HG02759 (cell line): ENCODE data around the gene RIT1.
A peak's percentile ranks its signal among the peaks of the same experiment; 100 is the strongest.

ENCODE experiments used
- ATAC-seq: cut with Tn5 transposase; IDR thresholded peaks from one replicate; pipeline ENCODE4 v1.9.1; 2021; ENCODE audit warnings: mild to moderate bottlenecking, moderate library complexity; ENCODE audit not compliant: unreplicated experiment

Gene RIT1, protein sequence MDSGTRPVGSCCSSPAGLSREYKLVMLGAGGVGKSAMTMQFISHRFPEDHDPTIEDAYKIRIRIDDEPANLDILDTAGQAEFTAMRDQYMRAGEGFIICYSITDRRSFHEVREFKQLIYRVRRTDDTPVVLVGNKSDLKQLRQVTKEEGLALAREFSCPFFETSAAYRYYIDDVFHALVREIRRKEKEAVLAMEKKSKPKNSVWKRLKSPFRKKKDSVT

DNA sequence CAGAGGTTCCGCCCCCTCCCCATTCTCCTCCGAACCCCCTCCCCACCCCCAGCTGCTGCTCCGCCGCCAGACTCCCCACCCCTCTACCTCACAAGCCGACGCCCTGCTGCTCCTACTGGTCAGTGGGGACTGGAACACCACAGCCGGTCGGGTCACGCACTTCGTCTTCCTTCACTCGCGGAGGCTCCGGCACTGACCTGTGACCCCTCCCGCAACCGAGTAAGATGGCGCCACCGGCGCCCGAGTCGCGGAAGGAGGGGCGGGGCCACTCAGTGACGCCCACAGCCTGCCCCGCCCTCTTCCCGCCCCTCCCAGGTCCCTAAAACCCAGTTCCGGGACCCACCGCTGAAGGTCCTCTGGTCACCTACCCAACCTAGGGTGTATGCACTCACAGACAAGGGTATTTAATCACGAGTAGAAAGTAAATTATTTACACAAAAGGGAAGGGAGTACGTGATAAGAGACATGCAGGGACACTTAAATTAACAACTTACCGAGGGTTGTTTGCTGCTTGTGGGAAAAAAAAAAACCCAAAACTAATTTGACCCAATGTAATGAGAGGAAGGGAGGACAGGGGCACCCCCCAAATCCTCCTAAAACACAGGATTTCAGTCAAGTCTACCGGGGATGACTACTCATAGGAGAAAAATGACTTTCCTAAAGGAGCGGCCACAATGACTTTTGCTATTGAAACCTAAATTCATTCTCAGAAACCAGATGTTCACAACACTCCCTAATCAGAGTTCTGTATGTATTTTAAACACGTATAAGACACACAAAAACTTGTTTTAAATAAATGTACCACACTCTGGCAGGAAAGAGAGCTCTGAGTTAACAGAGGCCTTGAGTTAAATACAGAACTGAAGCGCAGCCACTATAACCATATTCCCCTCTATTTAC is at the start of gene RIT1:
RIT1 (minus strand) TSS at position 194 of the 900 bp plus-strand sequence. CDS start 588 bp downstream, outside the sequence.
- ATAC-seq = peak; percentile 88

DNA sequence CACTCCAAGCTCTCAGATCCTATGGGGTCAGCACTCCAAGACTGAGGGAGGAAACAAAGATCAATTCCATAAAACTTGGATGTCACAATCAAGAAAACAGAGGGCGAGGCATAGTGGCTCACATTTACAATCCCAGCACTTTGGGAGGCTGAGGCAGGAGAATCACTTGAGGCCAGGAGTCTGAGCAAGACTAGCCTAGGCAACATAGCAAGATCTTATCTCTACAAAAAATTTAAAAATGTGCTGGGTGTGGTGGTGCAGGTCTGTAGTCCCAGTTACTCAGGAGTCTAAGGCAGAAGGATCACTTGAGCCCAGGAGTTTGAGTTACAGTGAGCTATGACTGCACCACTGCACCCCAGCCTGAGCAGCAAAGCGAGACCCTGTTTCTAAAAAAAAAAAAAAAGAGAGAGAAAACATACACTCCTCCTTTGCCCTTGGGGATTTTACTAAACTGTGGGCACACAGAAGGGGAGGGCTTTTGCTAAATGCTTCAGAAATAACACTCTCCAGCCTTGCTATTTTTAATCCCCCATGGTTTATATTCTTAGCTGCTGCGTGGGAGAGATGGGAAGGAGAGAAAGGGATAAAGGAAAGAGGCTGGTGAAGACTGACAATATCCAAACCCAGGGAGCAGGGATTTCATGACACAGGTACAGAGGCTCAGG is 49.1 kb upstream of the RIT1 start:
- no peak for ATAC-seq

DNA sequence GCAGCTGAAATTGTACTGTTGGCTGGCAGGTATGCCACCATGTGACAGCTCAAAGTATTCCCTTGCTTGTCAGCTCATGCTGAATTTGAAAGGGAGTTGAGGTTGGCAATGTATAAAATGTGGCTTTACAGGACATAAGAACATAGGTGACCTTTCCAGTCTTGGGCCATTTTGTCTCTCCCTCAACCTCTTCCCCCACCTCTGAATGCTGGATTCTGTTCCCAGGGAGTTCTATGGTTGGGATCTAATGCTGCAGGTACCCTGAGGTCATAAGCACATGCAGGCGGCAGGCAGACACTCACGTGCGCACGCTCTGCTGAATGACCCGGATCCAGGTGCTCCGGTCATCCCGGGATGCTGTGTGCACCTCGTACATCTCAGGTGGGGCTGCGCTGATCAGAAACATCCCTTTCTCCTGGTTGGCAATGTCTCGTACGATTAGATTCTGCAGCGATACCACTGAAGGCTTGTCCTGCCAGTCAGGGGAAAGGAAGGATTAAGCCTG is 46.3 kb upstream of the RIT1 start:
- no peak for ATAC-seq

DNA sequence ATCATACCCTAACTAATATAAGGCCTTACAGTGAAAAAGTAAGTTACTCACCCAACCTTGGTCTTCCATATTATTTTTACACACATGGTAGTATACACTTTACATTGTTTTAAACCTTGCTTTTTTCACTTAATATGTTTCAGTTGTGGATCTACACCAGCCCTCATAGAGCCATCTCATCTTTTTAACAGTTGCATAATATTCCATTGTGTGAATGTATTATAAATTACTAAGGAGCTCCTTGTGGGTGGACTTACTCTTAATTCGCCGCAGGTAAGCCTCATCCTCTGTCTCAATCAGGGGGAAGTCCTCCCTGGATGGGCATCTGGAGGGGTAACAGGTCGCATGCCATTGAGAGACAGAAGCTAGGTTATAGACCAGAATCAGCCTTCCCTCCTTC is 43.5 kb upstream of the RIT1 start:
- no peak for ATAC-seq

DNA sequence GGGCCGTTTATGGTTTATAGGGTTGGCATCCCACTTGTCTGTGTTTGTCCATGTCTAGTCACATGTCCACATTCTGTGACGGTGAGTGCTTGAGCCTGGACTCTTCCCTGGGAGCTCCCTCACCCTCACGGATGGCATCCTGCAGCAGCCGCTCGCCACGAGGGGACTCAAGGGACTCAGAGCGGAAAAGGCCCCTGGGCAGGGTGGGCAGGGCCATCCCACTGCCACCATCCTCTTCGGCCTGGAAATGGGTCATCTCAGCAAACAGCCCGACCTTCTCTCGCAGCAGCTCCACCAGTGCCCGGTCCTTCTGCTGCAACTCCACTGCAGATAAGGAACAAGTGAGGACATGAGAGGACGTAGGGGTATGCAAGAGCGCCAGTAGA is 41.3 kb upstream of the RIT1 start:
- no peak for ATAC-seq

DNA sequence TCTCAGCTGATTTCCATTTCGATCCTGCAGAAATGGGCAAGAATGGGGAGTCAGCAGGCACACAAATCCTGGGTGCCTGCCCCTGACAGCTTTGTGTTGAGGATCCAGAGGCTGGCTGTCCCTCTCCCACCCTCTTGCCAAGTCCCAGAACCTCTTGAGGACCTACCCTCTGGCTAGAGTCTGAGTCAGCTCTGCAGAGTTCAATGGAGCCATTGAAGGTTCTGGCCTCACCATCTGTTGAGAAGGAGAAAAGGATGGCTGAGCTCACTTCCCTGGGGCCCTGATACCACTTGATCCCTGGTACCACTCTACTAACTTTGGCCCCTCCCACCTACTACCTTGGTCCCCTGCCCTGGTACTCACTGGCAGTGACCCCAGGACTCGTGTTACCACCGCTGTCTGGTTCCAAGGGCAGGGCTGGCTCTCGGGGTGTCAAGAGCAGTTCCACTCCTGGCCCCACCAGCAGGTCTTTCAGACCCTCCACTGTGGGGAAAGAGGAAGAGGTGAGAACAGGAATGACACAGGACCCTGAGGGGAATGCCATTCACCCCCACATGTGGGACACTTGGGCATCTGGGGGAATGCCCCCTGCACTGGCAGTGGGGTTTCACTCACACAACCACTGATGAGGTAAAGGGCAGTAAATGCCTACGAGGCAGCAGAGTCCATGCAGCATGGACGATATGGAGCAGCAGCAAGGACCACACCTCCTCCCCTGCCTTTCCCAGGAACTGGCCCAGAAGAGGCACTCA is 40.8 kb upstream of the RIT1 start:
- ATAC-seq = no peak

DNA sequence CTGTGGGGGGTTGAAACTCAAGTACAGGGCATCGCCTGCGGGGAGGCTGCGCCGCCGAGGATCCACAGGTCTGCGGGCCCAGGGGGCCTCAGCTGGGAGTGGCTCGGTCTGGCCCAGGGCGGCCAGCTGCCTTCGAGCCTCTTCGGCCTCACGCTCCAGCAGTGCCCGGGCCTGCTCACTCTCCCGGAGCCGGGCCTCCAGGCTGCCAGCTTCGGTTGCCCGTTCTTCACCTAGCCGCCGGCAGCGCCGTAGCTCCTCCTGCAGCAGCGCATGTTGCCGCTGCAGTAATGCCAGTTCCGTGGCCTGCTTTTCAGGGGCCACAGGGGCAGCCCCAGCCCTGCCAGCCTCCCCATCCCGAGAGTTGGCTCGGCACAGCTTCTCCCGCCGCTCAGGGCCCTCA is 39.7 kb upstream of the RIT1 start:
- no peak for ATAC-seq

DNA sequence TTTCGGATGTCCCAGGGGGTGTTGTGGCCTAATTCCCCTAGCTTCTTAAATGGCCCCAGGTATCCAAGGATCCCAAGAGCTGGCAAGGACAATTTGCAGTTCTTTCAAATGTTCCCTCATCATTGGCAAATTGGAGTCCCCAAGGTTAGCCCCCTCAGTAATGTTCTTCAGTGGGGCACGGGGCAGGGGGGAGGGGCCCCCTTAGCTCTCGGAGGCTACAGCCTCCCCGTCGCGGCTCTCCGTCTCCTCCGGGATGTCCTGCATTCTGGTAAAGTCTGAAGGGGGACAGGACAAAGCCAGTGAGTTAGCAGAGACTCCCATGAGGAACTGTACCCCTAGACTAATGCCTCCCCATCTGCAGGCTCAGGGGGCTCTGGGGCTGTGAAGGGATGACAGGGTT is 36.6 kb upstream of the RIT1 start:
- no peak for ATAC-seq

DNA sequence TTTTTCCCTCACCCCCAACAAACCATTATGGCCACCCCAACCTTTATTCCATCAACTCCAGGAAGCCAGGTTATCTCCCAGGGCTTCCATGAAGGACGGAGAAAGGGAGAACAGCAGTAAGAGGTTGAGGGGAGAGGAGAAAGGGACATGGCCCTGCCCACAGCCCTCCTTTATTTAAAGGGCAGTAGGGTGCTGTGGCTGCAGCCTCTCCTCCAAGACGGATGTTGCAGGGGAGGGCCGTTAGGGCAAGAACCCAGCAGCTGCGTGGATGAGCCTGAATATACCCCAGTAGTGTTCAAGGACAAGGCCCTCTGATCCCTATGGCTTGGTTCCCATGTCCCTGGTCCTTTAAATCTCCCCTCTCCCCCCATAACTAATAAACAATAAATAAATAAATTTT is 36.1 kb upstream of the RIT1 start:
- ATAC-seq = no peak

DNA sequence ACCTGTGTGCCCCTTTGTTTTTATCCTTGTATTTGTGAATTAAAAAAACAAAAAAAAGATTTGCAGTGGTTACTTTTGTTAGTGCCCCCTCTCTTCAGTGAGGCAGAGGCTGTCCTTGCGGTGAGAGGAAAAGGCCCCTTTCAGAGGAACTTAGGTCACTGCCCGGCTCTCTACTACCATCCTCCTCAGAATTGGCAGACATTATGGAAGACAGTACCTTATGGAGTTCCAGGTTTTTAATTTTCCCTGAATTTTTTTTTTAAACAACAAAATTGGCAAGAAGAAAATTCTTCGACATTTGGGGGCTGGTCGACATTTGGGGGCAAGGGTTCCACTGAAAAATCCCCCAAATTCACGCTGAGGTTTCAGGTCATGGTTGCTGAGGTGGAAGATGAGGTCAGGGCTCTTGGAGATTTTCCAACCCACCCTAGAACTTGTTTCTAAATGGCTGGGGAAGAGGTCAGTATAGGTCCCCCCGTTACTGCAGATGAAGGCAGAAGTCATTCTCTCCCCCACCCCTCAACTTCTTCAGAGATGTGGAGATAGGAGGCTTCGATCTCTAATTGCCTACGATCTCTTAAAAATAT is 35.6 kb upstream of the RIT1 start:
- ATAC-seq = peak; percentile 3

DNA sequence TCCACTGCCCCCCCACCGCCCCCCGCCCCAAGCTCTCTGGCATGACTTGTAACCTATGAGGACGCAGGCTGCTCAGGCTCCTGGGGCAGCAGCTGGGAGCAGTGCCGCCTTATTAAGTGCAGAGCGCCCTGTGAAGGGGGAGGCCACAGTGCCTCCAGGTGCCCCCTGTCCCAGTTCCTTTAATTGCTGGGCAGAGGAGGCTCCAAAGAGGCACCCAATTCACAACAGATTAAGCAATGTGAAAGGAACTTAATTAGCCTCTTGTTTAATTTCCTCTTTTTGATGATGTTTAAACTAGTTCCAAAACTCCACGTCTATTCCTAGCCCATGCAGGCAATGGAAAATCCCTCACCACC is 33.3 kb upstream of the RIT1 start:
- ATAC-seq = no peak

DNA sequence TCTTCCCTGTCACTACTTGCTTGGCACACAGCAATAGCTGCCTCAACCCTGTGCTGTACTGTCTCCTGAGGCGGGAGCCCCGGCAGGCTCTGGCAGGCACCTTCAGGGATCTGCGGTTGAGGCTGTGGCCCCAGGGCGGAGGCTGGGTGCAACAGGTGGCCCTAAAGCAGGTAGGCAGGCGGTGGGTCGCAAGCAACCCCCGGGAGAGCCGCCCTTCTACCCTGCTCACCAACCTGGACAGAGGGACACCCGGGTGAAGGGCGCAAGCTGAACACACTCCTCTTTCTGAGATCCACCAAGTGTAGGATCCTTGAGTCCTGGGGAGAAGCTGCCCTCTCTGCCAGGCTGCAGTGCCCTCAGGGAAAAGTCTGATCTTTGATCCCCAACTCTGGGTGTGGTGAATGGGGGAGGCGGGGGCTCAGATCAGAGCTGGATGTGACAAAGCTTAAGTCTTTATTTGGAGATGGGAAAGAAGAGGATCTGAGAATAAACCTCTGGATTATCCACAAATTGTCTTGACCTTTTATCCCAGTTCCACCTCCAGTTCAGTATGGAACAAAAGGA is 31.5 kb upstream of the RIT1 start:
- ATAC-seq = no peak

DNA sequence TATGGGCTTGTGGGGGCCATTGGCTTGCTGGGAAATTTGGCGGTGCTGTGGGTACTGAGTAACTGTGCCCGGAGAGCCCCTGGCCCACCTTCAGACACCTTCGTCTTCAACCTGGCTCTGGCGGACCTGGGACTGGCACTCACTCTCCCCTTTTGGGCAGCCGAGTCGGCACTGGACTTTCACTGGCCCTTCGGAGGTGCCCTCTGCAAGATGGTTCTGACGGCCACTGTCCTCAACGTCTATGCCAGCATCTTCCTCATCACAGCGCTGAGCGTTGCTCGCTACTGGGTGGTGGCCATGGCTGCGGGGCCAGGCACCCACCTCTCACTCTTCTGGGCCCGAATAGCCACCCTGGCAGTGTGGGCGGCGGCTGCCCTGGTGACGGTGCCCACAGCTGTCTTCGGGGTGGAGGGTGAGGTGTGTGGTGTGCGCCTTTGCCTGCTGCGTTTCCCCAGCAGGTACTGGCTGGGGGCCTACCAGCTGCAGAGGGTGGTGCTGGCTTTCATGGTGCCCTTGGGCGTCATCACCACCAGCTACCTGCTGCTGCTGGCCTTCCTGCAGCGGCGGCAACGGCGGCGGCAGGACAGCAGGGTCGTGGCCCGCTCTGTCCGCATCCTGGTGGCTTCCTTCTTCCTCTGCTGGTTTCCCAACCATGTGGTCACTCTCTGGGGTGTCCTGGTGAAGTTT is 30.8 kb upstream of the RIT1 start:
- ATAC-seq = no peak

DNA sequence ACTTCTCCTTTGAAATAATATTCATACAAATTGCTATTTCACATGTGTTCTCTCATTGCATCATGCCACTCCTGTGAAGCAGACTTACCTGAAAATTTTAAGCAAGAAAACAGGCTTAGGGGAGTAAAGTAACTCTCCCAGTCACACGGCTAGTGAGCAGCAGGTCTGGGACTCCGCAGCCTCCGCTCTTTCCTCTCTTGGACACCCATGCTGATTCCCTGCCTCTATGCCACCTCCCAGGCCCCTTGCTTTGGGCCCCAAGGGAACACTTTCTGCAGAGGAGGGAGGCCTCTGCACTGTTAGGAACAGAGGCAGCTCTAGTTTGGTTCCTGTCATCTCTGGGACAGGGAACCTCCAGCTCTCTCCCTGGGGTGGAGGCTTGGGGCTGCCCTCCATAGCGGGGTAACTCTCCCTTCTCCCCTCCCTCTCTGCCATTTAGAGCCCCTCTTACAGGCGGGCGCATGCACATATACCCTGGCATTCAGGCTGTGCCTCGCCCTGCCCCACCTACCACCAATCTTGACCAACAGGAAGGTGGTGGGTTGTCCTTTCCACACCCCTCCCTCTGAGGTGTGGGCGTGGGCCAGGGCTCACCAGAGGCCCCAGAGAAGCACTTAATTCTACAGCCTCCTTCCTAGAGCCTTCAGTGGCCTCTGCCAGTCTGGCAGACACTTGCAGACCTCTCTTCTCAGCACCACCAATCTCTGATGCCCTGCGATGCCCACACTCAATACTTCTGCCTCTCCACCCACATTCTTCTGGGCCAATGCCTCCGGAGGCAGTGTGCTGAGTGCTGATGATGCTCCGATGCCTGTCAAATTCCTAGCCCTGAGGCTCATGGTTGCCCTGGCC is 30.1 kb upstream of the RIT1 start, which contains the start of gene RXFP4:
RXFP4 (plus strand) TSS at position 646 of the 852 bp plus-strand sequence; CDS start at position 718, 72 bp downstream.
- ATAC-seq = no peak

DNA sequence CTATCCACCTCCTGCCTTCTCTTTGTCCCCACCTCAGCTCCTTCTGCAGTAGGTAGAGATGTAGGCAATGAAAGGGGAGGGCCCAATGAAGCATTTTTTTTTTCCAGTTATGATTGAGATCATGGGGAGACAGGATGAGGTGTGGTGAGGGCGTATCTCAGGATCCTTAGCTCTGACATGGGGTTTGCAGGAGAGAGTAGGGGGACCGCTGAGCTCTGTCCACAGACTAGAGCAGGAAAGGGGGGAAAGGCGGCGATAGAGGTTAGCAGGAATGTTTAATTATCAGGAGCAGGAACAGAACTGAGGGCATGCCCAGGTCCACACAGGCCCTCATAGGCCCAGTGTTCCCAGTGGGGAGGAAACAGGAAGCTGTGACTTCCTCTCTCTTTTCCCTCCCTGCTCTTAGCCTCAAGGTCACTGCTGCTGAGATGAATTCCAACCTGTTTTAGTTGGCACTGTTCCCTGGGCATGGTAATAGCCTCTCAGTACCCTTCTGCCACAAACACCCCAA is 29.4 kb upstream of the RIT1 start:
- ATAC-seq = no peak

DNA sequence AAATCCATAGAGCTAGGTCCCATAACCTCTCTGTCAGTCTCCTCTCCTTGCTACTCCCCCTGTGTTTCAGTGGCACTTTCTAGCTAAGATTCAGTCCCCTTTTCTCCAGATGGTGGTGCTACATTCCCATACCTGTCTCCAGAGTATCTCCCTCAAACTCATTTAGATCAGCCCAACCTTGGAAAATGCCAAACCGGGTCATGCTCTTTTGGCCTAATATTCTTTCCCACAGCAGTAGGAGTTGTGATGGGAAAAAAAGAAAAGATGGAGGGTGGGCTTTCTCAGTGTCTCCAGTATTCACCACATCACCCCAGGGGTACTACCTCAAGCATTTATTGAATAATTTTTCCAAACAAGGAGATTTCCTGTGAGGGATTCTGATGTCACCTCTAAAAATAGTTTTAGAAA is 27.1 kb upstream of the RIT1 start:
- ATAC-seq = no peak

DNA sequence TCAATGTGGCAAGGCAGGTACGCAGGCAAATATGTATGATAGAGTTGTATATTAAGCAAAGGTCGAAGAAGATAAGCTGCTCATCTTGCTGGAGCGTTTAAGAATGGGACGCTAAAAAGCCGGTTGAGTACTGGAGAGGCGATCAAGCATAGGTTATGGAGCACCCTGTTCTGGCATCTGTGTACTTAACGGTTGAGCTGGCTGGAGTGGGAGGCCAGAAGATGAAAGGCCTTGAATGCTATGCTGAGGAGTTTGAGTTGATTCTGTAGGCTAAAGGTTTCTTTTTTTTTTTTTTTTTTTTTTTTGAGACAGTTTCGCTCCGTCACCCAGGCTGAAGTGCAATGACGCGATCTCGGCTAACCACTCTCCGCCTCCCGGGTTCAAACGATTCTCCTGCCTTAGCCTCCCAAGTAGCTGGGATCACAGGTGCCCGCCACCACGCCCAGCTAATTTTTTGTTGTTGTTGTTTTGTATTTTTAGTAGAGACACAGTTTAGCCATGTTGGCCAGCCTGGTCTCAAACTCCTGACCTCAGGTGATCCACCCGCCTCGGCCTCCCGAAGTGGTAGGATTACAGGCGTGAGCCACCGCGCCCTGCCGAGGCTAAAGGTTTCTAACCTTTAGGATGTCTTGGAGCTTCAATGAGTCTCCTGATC is 23.9 kb upstream of the RIT1 start:
- ATAC-seq = no peak
